ENCODE results near the gene SLC5A10.
"Not testable (repeated sequence)": the region's sequence is repeated elsewhere in the genome, so short reads cannot be mapped to it uniquely, and the experiment has no call there.

The SLC5A10 gene

GRCh38 chr17:18951941-18952842 lies at the start of gene SLC5A10:
SLC5A10 (plus strand) TSS chr17:18952165; CDS start chr17:18952206, 41 bp downstream.
- DNase-seq = no peak

GRCh38 chr17:18904482-18904881 lies 47.5 kb upstream of the SLC5A10 start:
- no peak for DNase-seq

DNA sequence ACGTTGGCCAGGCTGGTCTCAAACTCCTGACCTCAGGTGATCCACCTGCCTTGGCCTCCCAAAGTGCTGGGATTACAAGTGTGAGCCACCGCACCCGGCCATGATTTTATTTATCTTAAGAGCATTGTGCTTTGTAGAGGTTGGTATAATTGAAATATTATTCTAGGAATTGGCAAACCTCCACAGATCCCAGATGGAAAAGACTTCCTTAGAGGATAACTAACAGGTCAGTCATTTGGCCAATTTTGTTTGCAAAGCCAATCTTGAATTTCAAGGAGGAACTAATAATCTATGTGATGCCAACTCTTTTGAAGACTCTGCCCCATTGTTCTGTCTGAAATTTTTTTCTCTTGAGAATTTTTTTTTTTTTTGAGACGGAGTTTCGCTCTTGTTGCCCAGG lies 46.7 kb upstream of the SLC5A10 start:
- DNase-seq = no peak

DNA sequence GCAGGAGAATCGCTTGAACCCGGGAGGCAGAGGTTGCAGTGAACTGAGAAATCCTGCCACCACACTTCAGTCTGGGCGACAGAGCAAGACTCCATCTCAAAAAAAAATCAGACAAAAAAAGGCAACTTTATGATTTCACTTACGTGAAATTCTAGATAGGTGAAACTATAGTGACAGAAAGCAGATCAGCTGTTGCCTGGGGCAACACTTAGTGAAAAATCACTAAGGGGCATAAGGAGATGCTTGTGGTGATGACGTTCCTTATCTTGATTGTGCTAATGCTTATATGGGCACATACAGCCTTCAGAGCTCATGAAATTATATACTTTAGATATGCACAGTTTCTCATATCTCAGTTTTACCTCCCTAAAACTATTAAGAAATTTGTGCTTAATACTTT lies 41.6 kb upstream of the SLC5A10 start:
- no peak for DNase-seq

GRCh38 chr17:18910881-18911280 lies 41.1 kb upstream of the SLC5A10 start:
- DNase-seq = no peak

DNA sequence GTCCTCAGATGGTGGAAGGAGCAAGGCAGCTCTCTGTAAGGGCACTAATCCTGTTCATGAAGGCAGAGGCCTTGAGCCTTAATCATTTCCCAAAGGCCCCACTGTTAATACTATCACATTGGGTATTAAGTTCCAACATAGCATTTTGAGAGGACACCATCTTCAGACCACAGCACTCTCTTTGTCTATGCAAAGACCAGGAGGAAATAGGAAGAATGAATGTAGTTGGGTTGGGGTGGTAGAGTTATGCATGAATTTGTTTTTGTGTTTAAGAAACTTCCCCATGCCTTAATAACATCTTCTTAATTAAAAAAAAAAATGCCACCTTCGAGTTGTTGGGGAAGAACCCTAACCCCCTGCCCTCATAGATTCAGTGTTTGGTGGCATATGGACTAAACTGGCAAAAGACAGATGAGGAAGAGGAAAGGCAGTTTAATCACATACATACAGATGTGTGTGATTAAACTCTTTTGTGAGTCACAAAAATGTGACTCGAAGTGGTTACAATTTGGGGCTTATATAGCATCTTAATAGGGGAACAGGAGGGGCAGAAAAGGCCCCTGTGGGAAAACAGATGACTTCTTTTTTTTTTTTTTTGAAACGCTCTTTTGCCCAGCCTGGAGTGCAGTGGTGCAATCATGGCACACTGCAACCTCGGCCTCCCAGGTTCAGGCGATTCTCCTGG lies 35.0 kb upstream of the SLC5A10 start:
- DNase-seq = no peak

GRCh38 chr17:18917506-18918032 lies 34.4 kb upstream of the SLC5A10 start:
- no peak for DNase-seq

- DNase-seq = no peak
Observed at GRCh38 chr17:18919963-18920362, 32.0 kb upstream of the SLC5A10 start.

- DNase-seq = no peak
Observed at GRCh38 chr17:18920911-18921441, 31.0 kb upstream of the SLC5A10 start.

DNA sequence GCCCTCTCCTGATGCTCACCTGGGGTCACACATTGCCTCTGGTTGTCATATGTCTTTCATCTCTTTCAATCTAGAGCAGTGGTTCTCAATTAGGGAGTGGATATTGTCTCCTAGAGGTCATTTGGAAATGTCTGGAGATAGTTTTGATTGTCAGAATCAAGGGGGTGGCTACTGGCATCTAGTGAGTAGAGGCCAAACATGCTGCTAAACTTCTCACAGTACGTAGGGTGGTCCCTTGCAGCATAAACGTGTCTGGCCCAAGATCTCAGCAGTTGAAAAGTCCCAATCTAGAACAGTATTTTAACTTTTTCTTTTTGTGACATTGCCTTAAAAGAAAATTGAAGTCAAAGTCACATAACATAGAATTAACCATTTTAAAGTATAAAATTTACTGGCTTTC lies 30.5 kb upstream of the SLC5A10 start:
- DNase-seq = no peak

DNA sequence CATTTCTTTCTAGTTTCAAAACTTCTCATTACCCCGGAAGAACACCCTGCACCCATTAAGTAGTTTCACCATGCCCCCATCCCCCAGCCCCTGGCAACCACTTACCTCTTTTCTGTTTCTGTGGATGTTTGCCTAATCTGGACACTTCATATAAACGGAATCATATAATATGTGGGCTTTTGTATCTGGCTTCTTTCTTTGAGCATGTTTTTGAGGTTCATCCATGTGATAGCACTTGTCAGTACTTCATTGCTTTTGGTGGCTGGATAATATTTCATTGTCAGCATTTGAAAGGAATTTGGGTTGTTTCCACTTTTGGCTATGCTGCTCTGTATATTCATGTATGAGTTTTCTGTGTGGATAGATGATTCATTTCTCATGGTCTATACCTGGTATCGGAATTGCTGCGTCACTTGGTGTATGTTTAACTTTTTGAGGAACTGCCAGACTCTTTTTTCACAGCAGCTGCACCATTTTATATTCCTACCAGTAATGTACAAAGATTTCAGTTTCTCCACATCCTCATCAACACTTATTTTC lies 30.0 kb upstream of the SLC5A10 start:
- DNase-seq = no peak

DNA sequence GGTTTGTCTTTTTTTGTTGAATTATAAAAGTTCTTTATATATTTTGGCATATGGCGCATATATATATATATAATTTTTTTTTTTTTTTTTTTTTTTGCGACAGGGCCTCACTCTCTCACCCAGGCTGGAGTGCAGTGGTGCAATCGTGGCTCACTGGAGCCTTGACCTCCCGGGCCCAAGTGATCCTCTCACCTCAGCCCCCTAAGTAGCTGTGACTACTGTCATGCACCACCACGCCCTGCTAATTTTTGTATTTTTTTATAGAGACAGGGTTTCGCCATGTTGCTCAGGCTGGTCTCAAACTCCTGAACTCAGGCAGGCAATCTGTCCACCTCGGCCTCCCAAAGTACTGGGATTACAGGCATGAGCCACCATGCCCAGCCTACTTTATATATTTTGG lies 29.4 kb upstream of the SLC5A10 start:
- DNase-seq = not testable (repeated sequence)

GRCh38 chr17:18925187-18925586 lies 26.8 kb upstream of the SLC5A10 start:
- no peak for DNase-seq

GRCh38 chr17:18928628-18929125 lies 23.3 kb upstream of the SLC5A10 start:
- no peak for DNase-seq

GRCh38 chr17:18932360-18933055 lies 19.5 kb upstream of the SLC5A10 start:
- no peak for DNase-seq

- DNase-seq = no peak
Observed at GRCh38 chr17:18933102-18934058, 18.6 kb upstream of the SLC5A10 start.

DNA sequence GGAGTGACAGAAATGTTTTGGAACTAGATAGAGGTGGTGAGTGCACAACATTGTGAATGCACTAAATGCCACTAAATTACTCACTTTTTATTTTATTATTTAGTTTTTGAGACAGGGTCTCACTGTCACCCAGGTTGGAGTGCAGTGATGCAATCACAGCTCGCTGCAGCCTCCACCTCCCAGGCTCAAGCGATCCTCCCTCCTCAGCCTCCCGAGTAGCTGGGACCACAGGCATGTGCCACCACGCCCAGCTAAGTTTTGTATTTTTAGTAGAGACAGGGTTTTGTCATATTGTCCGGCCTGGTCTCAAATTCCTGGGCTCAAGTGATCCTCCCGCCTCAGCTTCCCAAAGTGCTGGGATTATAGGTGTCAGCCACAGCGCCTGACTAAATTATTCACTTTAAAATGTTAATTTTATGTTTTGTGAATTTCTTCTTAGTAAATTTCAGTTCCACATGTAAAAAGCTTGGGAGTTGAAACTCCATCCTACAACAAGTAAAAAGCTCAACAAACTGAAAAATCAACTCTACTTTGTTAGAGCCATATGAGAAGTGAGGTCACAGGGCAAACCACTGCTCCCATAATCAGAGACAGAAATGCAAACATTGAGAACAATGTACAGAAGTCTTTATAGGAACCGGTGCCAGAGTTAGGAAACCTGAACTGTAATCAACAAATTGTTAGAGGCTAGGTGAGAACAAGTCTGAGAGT lies 13.8 kb upstream of the SLC5A10 start:
- DNase-seq = no peak

GRCh38 chr17:18938692-18939023 lies 13.3 kb upstream of the SLC5A10 start:
- DNase-seq = no peak

DNA sequence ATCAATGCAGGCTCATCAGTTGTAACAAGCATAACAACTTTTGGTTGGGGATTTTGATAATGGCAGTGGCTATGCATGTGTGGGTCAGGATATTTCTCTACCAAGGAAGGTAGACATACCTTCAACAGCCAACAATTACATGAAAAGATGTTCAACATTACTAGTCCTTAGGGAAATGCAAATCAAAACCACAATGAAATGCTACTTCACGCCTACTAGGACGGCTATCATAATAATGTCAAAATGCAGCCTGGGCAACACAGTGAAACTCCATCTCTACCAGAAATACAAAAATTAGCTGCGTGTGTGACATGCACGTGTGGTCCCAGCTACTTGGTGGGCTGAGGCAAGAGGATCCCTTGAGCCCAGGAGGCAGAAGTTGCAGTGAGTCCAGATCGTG lies 7.3 kb upstream of the SLC5A10 start:
- DNase-seq = no peak

DNA sequence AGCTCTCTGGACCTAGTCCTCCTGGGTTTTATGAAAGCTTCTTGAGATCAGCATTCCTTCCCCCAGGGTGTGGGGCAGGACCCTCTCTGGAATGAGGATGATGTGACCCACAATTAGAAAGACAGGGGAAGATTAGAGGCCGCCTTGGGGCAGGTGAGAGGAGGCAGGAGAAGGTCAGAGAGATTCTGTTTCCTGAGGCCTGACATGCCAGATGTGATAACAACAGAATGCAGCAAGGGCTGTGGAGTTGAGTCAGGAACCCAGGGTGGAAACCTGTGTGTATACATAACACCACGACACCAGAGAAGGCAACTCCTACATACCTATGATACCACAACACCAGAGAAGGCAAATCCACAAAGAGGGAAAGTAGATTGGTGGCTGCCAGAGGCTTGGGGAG lies 5.4 kb upstream of the SLC5A10 start:
- DNase-seq = peak; percentile 54

- DNase-seq = no peak
Observed at GRCh38 chr17:18947866-18948265, 4.1 kb upstream of the SLC5A10 start.

All from NCI-H2171 treated with DMSO at 0.1 percent for 48 hours (cell line).